Mesendoderm (in vitro differentiated cells): ENCODE results near the gene NPR3.

Experiments
- DNase-seq: peaks from one replicate; pipeline ENCODE4 v3.0.0; 2013
- H2AK5ac ChIP-seq: 2 replicates; pipeline ENCODE4 v1.6.1; 2013; ENCODE audit warnings: low read length, inconsistent platforms
- H2BK120ac ChIP-seq: 2 replicates; pipeline ENCODE4 v1.6.1; 2013; ENCODE audit warnings: low read depth, mild to moderate bottlenecking, low read length, moderate library complexity, mixed read lengths
- H2BK15ac ChIP-seq: replicated peaks from 2 replicates; pipeline ENCODE4 v1.6.1; 2013; ENCODE audit warnings: low read depth, mild to moderate bottlenecking, moderate library complexity
- H2BK5ac ChIP-seq: 2 replicates; pipeline ENCODE4 v1.6.1; 2013; ENCODE audit warnings: low read length, inconsistent platforms
- H3K18ac ChIP-seq: 2 replicates; pipeline ENCODE4 v1.6.1; 2013; ENCODE audit warnings: mild to moderate bottlenecking, low read length, mixed read lengths
- H3K23ac ChIP-seq: one replicate; pipeline ENCODE4 v1.6.1; 2013; ENCODE audit warnings: low read length
- H3K27ac ChIP-seq: 2 replicates; pipeline ENCODE4 v1.5.1; 2013; ENCODE audit warnings: low read depth, mild to moderate bottlenecking, inconsistent platforms, low read length, moderate library complexity
- H3K27me3 ChIP-seq: 2 replicates; pipeline ENCODE4 v1.6.1; 2013; ENCODE audit warnings: low read length, control low read depth, mild to moderate bottlenecking, inconsistent platforms; ENCODE audit not compliant: insufficient read depth, poor library complexity
- H3K36me3 ChIP-seq: 2 replicates; pipeline ENCODE4 v1.6.1; 2013; ENCODE audit warnings: low read length, inconsistent platforms; ENCODE audit not compliant: control insufficient read depth, insufficient read depth
- H3K4ac ChIP-seq: one replicate; pipeline ENCODE4 v1.6.1; 2013; ENCODE audit warnings: low read depth, mild to moderate bottlenecking, low read length, moderate library complexity
- H3K4me1 ChIP-seq: 2 replicates; pipeline ENCODE4 v1.6.1; 2013; ENCODE audit warnings: low read depth, low read length, inconsistent platforms; ENCODE audit not compliant: control insufficient read depth
- H3K4me2 ChIP-seq: 2 replicates; pipeline ENCODE4 v1.6.1; 2013; ENCODE audit warnings: low read length
- H3K4me3 ChIP-seq: 2 replicates; pipeline ENCODE4 v1.5.1; 2013; ENCODE audit warnings: mild to moderate bottlenecking, low read length
- H3K56ac ChIP-seq: one replicate; pipeline ENCODE4 v1.6.1; 2013; ENCODE audit warnings: low read length
- H3K79me1 ChIP-seq: 2 replicates; pipeline ENCODE4 v1.6.1; 2013; ENCODE audit warnings: low read length, inconsistent platforms
- H3K79me2 ChIP-seq: 2 replicates; pipeline ENCODE4 v1.6.1; 2013; ENCODE audit warnings: mild to moderate bottlenecking, low read length; ENCODE audit not compliant: control insufficient read depth, insufficient read depth
- H3K9ac ChIP-seq: 2 replicates; pipeline ENCODE4 v1.6.1; 2013; ENCODE audit warnings: low read length, inconsistent platforms
- H4K5ac ChIP-seq: one replicate; pipeline ENCODE4 v1.6.1; 2013; ENCODE audit warnings: low read length
- H4K8ac ChIP-seq: one replicate; pipeline ENCODE4 v1.6.1; 2013; ENCODE audit warnings: low read depth, mild to moderate bottlenecking, control low read depth, low read length, moderate library complexity
- WGBS: extraction: QIAGEN DNeasy Blood & Tissue Kit; methylation state at CpG from one replicate; pipeline ENCODE4 v1.1.7; 2013; ENCODE audit warnings: low lambda C conversion rate, missing lambda C conversion rate; ENCODE audit not compliant: insufficient coverage; ENCODE audit errors: extremely low coverage; 5-methylcytosine and 5-hydroxymethylcytosine counted together

The NPR3 gene

DNA sequence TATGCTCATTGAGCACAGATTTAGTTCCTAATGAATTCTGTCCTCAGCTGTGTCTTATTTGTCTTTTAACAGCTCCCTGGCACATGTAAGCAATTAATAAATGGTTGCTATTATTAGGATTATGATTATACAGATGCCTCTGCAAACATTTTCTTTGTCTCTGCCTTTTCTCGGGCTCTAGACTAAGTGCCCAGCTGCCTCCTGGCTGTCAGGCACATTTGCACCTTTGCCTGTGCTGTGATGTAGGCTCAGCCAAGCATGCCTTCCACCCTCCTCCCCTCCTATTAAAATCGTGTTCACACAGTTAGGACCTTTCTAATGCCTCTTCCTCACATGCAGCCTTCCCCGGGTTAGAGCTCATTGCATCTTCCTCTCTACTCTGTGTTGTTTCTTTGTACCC is 25.7 kb downstream of the NPR3 start:
- no peaks in the 10 kb centered on the region for H3K79me1 ChIP-seq
- H2BK5ac ChIP-seq, result no peak overlapping the region
- no peak overlapping the region for H3K27ac ChIP-seq
- H4K8ac ChIP-seq, result no peak overlapping the region
- no peak overlapping the region for H3K56ac ChIP-seq
- no CpG with 5 or more reads among the region's 3 CpGs for WGBS
- no peaks in the 10 kb centered on the region for H3K79me2 ChIP-seq
- no peaks in the 10 kb centered on the region for H3K4me1 ChIP-seq
- no peak overlapping the region for H2AK5ac ChIP-seq
- no peak for DNase-seq
- no peak overlapping the region for H3K9ac ChIP-seq
- H3K36me3 ChIP-seq, result no peaks in the 10 kb centered on the region
- H4K5ac ChIP-seq, result no peak overlapping the region
- no peak overlapping the region for H3K18ac ChIP-seq
- no peaks in the 10 kb centered on the region for H3K27me3 ChIP-seq
- no peak overlapping the region for H2BK15ac ChIP-seq
- no peak overlapping the region for H3K4me3 ChIP-seq
- no peak overlapping the region for H3K4ac ChIP-seq
- no peak overlapping the region for H2BK120ac ChIP-seq
- H3K23ac ChIP-seq, result no peak overlapping the region
- H3K4me2 ChIP-seq, result no peak overlapping the region

DNA sequence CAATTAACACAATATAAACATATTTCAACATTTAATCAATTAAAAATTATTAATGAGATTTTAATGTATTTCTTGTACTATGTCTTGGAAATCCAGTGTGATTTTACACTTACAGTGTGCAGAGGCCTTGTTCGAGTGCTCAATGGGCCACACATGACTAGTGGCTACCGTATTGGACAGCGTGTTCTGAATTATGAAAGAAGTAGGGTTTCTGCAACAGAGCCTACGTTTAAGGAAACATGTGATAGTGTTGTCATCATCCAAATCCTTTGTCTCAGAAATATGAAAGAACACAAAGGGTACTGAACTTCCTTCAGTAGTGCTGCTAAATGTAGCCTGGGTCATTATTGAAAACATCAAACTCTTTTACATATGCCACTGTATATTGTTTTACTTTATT is 29.5 kb downstream of the NPR3 start:
- Histone ChIP-seq H3K4me3 (no peak overlapping the region), H3K56ac (no peak overlapping the region), H3K27ac (no peak overlapping the region), H2BK120ac (no peak overlapping the region), H3K79me1 (no peaks in the 10 kb centered on the region), H3K23ac (no peak overlapping the region), H2BK5ac (no peak overlapping the region), H4K5ac (no peak overlapping the region), H3K79me2 (no peaks in the 10 kb centered on the region), H2AK5ac (no peak overlapping the region), H3K18ac (no peak overlapping the region), H3K27me3 (no peaks in the 10 kb centered on the region), H3K36me3 (no peaks in the 10 kb centered on the region), H3K9ac (no peak overlapping the region), H3K4ac (no peak overlapping the region), H4K8ac (no peak overlapping the region), H3K4me1 (no peaks in the 10 kb centered on the region), H3K4me2 (no peak overlapping the region), H2BK15ac (no peak overlapping the region)
- WGBS, result no CpG with 5 or more reads among the region's 4 CpGs
- DNase-seq, result no peak

DNA sequence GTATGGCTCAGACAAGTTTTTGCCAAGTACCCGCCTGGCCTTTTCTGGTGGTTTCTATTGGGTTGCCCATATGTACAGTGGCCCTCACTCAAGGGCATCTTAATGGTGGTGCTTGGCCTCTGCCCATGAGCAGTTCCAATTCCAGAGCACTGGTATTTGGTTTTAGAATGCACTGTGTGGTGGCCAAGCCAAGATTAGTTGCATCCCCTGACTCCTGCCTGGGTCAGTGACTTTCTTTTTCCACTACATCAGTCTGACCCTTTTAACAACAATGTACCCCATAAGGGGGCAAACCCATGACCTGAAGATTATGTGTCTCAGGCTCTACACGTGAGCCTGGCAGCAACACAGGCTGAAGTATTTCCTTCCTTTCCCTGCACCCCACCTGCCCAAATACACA is 34.2 kb downstream of the NPR3 start:
- H3K23ac ChIP-seq, result no peak overlapping the region
- no peak overlapping the region for H4K5ac ChIP-seq
- no CpG with 5 or more reads among the region's 2 CpGs for WGBS
- no peaks in the 10 kb centered on the region for H3K4me1 ChIP-seq
- no peak overlapping the region for H2BK15ac ChIP-seq
- no peak overlapping the region for H3K27ac ChIP-seq
- H3K36me3 ChIP-seq, result no peaks in the 10 kb centered on the region
- H3K56ac ChIP-seq, result no peak overlapping the region
- no peaks in the 10 kb centered on the region for H3K79me2 ChIP-seq
- H3K4me3 ChIP-seq, result no peak overlapping the region
- no peak overlapping the region for H2BK120ac ChIP-seq
- DNase-seq, result no peak
- no peak overlapping the region for H4K8ac ChIP-seq
- H3K9ac ChIP-seq, result no peak overlapping the region
- H2BK5ac ChIP-seq, result no peak overlapping the region
- no peak overlapping the region for H3K4ac ChIP-seq
- H3K27me3 ChIP-seq, result no peaks in the 10 kb centered on the region
- H3K79me1 ChIP-seq, result no peaks in the 10 kb centered on the region
- no peak overlapping the region for H3K18ac ChIP-seq
- no peak overlapping the region for H3K4me2 ChIP-seq
- H2AK5ac ChIP-seq, result no peak overlapping the region

- Histone ChIP-seq H2AK5ac (no peak overlapping the region), H3K79me2 (no peaks in the 10 kb centered on the region), H3K79me1 (no peaks in the 10 kb centered on the region), H2BK120ac (no peak overlapping the region), H2BK15ac (no peak overlapping the region), H3K9ac (no peak overlapping the region), H4K8ac (no peak overlapping the region), H2BK5ac (no peak overlapping the region), H3K23ac (no peak overlapping the region), H3K27me3 (no peaks in the 10 kb centered on the region), H3K18ac (no peak overlapping the region), H3K4me3 (no peak overlapping the region), H3K36me3 (no peaks in the 10 kb centered on the region), H3K4me2 (no peak overlapping the region), H3K4ac (no peak overlapping the region), H3K56ac (no peak overlapping the region), H3K27ac (no peak overlapping the region), H3K4me1 (no peaks in the 10 kb centered on the region), H4K5ac (no peak overlapping the region)
- 100% methylated on average over 1 of the region's 4 CpGs for WGBS
- no peak for DNase-seq
Observed at GRCh38 chr5:32752411-32752810, 41.3 kb downstream of the NPR3 start.

DNA sequence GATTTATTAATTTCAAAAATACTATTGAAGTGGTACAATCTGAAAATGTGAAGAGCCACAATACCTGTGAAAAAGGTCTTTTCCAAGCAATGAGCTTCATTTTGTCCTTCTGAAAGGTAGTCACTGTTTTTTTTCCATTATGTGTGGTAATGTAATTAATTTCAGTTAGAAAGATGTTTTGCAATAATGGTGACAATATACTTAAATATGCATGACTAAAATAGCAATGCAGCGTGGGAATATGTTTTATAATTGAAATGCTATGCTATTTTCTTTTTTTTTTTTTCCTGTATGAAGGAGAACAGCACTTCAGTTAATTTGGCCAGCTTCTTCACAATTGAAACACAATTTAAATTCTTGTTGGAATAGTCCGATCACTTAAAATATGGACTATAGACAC is 41.9 kb downstream of the NPR3 start:
- Histone ChIP-seq H3K4ac (no peak overlapping the region), H3K27me3 (no peaks in the 10 kb centered on the region), H3K23ac (no peak overlapping the region), H3K27ac (no peak overlapping the region), H2BK120ac (no peak overlapping the region), H2BK15ac (no peak overlapping the region), H4K8ac (no peak overlapping the region), H3K9ac (no peak overlapping the region), H3K4me3 (no peak overlapping the region), H3K4me2 (no peak overlapping the region), H3K56ac (no peak overlapping the region), H3K4me1 (no peaks in the 10 kb centered on the region), H2BK5ac (no peak overlapping the region), H3K36me3 (no peaks in the 10 kb centered on the region), H4K5ac (no peak overlapping the region), H3K79me2 (no peaks in the 10 kb centered on the region), H2AK5ac (no peak overlapping the region), H3K79me1 (no peaks in the 10 kb centered on the region), H3K18ac (no peak overlapping the region)
- WGBS, result no CpG with 5 or more reads among the region's 2 CpGs
- DNase-seq, result no peak

- H3K27ac ChIP-seq, result no peak overlapping the region
- no peaks in the 10 kb centered on the region for H3K79me2 ChIP-seq
- H3K9ac ChIP-seq, result no peak overlapping the region
Observed at GRCh38 chr5:32753765-32754164, 42.6 kb downstream of the NPR3 start.

More at GRCh38 chr5:32753765-32754164, 42.6 kb downstream of the NPR3 start:
- Histone ChIP-seq H4K8ac (peak overlapping the region; percentile 13), H3K27me3 (no peaks in the 10 kb centered on the region), H3K4me1 (no peaks in the 10 kb centered on the region), H3K79me1 (no peaks in the 10 kb centered on the region), H2AK5ac (no peak overlapping the region), H3K36me3 (no peaks in the 10 kb centered on the region), H3K4me3 (no peak overlapping the region), H2BK15ac (no peak overlapping the region), H2BK5ac (no peak overlapping the region), H3K23ac (no peak overlapping the region), H4K5ac (no peak overlapping the region), H3K4ac (no peak overlapping the region), H2BK120ac (no peak overlapping the region), H3K18ac (no peak overlapping the region), H3K4me2 (no peak overlapping the region), H3K56ac (no peak overlapping the region)
- no peak for DNase-seq
